Thyroid gland (tissue), 4 donors: ENCODE measurements around the gene SLC44A1.

Experiments used
- POLR2A ChIP-seq, 2 donors: fragments of 450-650 bp; IDR thresholded peaks; one replicate each; pipeline ENCODE4 v1.6.1; 2017; ENCODE audit warnings: antibody characterized with exemption in 2 of 2, mild to moderate bottlenecking in 2 of 2, moderate library complexity in 1 of 2
- TF ChIP-seq, protein P1 (sequence below), 6 experiments: fragments of 200-600 bp in 3 of 6; fragments of 450-650 bp in 3 of 6; sonication (generic) in 3 of 6; IDR thresholded peaks; one replicate each; pipeline ENCODE4 v1.5.1; 2016 to 2019; ENCODE audit warnings: antibody characterized with exemption in 6 of 6, mild to moderate bottlenecking in 2 of 6, inconsistent platforms in 1 of 6, moderate library complexity in 1 of 6

DNA sequence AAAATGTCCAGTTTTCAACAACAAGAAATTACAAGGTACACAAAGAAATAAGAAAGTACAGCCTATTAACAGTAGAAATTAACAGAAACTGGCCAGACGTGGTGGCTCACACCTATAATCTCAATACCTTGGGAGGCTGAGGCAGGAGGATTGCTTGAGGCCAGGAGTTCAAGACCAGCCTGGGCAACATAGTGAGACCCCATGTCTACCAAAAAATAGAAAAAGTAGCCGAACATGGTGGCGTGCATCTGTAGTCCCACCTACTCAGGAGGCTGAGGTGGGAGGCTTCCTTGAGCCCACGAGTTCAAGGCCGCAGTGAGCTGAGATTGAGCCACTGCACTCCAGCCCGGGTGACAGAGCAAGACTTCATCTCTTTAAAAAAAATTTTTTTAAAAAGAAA lies 161.9 kb downstream of the SLC44A1 start:
- TF ChIP-seq, protein P1, sequence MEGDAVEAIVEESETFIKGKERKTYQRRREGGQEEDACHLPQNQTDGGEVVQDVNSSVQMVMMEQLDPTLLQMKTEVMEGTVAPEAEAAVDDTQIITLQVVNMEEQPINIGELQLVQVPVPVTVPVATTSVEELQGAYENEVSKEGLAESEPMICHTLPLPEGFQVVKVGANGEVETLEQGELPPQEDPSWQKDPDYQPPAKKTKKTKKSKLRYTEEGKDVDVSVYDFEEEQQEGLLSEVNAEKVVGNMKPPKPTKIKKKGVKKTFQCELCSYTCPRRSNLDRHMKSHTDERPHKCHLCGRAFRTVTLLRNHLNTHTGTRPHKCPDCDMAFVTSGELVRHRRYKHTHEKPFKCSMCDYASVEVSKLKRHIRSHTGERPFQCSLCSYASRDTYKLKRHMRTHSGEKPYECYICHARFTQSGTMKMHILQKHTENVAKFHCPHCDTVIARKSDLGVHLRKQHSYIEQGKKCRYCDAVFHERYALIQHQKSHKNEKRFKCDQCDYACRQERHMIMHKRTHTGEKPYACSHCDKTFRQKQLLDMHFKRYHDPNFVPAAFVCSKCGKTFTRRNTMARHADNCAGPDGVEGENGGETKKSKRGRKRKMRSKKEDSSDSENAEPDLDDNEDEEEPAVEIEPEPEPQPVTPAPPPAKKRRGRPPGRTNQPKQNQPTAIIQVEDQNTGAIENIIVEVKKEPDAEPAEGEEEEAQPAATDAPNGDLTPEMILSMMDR (IDR thresholded peaks at IDR 0.05) = no peak
- TF ChIP-seq POLR2A (IDR thresholded peaks at IDR 0.05) = no peak
